ENCODE data around the gene ZNF672. TPM values are rescaled to one million over a fixed set of nuclear protein-coding genes. Genes with fewer than 3 reads are reported as not detected.

Gene ZNF672
- total and polyA plus RNA-seq, 2 of the 4 experiments (the other 2 are of a cell fraction), result 6.6 to 12.6 TPM

DNA sequence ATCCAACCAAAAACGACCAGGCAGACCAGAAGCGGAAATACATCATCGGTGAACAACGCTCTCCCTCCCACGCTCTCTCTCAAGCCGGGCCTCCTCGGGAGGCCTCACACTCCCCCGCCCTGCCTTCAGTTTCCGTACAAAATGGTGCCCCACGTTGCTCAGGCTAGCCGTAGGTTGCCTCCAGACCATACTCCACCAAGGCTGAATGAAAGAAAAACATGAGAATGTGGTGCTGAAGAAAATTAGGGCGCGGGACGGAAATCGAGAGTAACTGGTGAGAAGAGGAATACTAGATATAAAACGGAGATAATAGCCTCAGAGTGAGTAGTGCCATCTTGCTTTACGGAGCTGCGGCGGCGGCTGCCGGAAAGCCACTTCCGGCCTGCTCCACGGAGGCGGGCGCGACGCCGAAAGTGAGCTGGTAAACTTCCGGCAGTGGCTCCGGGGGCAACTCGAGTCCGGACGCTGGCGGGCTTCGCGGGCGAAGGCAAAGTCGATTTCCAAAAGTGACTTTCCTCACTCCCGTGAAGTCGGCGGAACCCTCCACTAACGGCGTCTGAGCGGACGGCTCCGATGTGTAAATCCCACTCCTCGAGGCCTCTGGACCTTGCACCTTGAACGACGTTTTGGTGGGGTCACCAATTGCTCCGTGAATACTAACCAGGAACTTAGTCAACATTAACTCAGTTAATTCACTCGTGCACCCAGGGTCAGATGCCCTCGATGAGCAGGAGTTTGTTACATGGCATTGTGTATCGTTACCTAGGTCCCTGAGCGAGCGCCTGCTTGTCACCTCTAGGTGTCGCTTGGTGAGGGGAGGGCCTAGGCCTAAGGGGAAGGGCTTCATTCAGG is 11.9 kb upstream of the ZNF672 start, which contains the start of gene SH3BP5L:
TSS of gene SH3BP5L (minus strand) at position 7 of the 852 bp plus-strand sequence. CDS start 980 bp downstream, outside the sequence.
- peak within 1 kb of the TSS; percentile 99 for H3K14ac ChIP-seq (replicated peaks; ENCODE audit: low read depth, low read length)
- peak within 1 kb of the TSS; percentile 94 for H2AK5ac ChIP-seq (ENCODE audit: low read depth, low read length)
- WGBS, 2 experiments (ENCODE audit: extremely low coverage in 2 of 2, insufficient read length in 1 of 2), result 0% methylated on average over 17 of the region's 56 CpGs; no CpG with 5 or more reads in 1 of the 2 experiments
- in situ Hi-C loops (cut with MboI; ENCODE audit: low sequenced_read_pairs), result no loop called here
- H3K4me1 ChIP-seq (ENCODE audit: control insufficient read depth, insufficient read depth, low read length), result peaks cover 18% of the 10 kb centered on the region
- intact Hi-C loops (cut with micrococcal nuclease), result loop anchor here (1.0 kb wide), 1 partner anchor 47 kb away; no protein-coding TSS in a partner anchor
- peaks cover 18% of the 10 kb centered on the region; the same call in 1 of the 2 replicates for H4K20me1 ChIP-seq (ENCODE audit: insufficient read depth, low read length)
- H3K9ac ChIP-seq (ENCODE audit: low read depth, low read length), result peak within 1 kb of the TSS; percentile 95
- H3K4me3 ChIP-seq (ENCODE audit: insufficient read depth, low read depth, low read length), result peak within 1 kb of the TSS; percentile 79
- peak within 1 kb of the TSS; percentile 94 for H3K4me2 ChIP-seq (ENCODE audit: low read depth, low read length)
- peak within 1 kb of the TSS; percentile 96 for H3K27ac ChIP-seq (ENCODE audit: insufficient read depth, low read length)
- peak; percentile 96 for DNase-seq
- H4K91ac ChIP-seq (ENCODE audit: insufficient read depth, low read depth, low read length), result peak within 1 kb of the TSS; percentile 99
- peak within 1 kb of the TSS; percentile 93 for H2BK5ac ChIP-seq (ENCODE audit: low read depth, low read length, poor library complexity, severe bottlenecking)
- H4K8ac ChIP-seq (ENCODE audit: low read depth in 2 of 2, low read length in 2 of 2), result peak within 1 kb of the TSS; percentile 66 to 97
- peak within 1 kb of the TSS; percentile 94 for H3K18ac ChIP-seq (ENCODE audit: low read depth, low read length)
- peak; percentile 79 for ATAC-seq (ENCODE audit: low read depth)
- peak within 1 kb of the TSS; percentile 100 for H2AK9ac ChIP-seq (replicated peaks; ENCODE audit: low read depth, low read length, poor library complexity)
- BruUV-seq (replicated peaks), result no TSS peak
- no peaks in the 10 kb centered on the region for H3K27me3 ChIP-seq (ENCODE audit: control insufficient read depth, insufficient read depth, low read length)
- H3K9me1 ChIP-seq (ENCODE audit: insufficient read depth, low read length), result peaks cover 18% of the 10 kb centered on the region
- H3K56ac ChIP-seq (ENCODE audit: extremely low read depth, insufficient read depth, low read length), result peak within 1 kb of the TSS; percentile 100
- H2AFZ ChIP-seq (replicated peaks; ENCODE audit: low read length, poor library complexity), result peak within 1 kb of the TSS; percentile 96
- H3K23ac ChIP-seq (ENCODE audit: low read depth, low read length), result peak within 1 kb of the TSS; percentile 99
- peak within 1 kb of the TSS; percentile 99 for H3K4ac ChIP-seq (ENCODE audit: low read depth, low read length)
- H4K5ac ChIP-seq (ENCODE audit: low read depth, low read length), result peak within 1 kb of the TSS; percentile 80
- no peaks in the 10 kb centered on the region for H3K9me3 ChIP-seq (ENCODE audit: control insufficient read depth, insufficient read depth, low read length)
- dilution Hi-C loops (cut with HindIII; ENCODE audit: low sequenced_read_pairs, unreplicated experiment), result no loop called here
- CTCF ChIA-PET, result interaction anchor here (1.0 to 1.1 kb wide), 2 partner anchors 11 to 16 kb away, joined by 4 to 6 read pairs; partner anchors contain the start of gene ZNF672
- POLR2A ChIA-PET (ENCODE audit: unreplicated experiment), result interaction anchor here (0.6 to 1.6 kb wide), 3 partner anchors 12 to 588 kb away, joined by 4 to 12 read pairs (median 5); partner anchors contain the start of gene ZNF672
- peak within 1 kb of the TSS; percentile 98 for H2BK20ac ChIP-seq (ENCODE audit: low read depth, low read length)
- H2BK15ac ChIP-seq (ENCODE audit: low read depth, low read length), result peak within 1 kb of the TSS; percentile 100
- H3K79me1 ChIP-seq (ENCODE audit: low read depth in 1 of 2, low read length in 2 of 2), result peaks cover 15 to 53% of the 10 kb centered on the region in 2 experiments; a peak in 3 of 4 replicates
- TF ChIP-seq RFX5 (IDR thresholded peaks at IDR 0.05; ENCODE audit: low read depth, low read length), result peak; percentile 20; the same call in 1 of the 2 replicates
- TF ChIP-seq RAD21 (IDR thresholded peaks at IDR 0.05; ENCODE audit: low read length), result peak; percentile 32
- TF ChIP-seq RCOR1 (IDR thresholded peaks at IDR 0.05; ENCODE audit: insufficient replicate concordance, low read length), result no peak
- TF ChIP-seq, protein P1, sequence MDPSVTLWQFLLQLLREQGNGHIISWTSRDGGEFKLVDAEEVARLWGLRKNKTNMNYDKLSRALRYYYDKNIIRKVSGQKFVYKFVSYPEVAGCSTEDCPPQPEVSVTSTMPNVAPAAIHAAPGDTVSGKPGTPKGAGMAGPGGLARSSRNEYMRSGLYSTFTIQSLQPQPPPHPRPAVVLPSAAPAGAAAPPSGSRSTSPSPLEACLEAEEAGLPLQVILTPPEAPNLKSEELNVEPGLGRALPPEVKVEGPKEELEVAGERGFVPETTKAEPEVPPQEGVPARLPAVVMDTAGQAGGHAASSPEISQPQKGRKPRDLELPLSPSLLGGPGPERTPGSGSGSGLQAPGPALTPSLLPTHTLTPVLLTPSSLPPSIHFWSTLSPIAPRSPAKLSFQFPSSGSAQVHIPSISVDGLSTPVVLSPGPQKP (IDR thresholded peaks at IDR 0.05; ENCODE audit: borderline replicate concordance, low read depth, low read length), result 0 out of 2 replicates have a peak, but pooled peaks have one; percentile 44
- no peak for TF ChIP-seq CHD1 (IDR thresholded peaks at IDR 0.05; ENCODE audit: low read depth, low read length)
- 0 out of 2 replicates have a peak, but pooled peaks have one; percentile 43 for TF ChIP-seq MXI1 (IDR thresholded peaks at IDR 0.05; ENCODE audit: borderline replicate concordance, low read depth, low read length)
- peak; percentile 95 for TF ChIP-seq MAZ (IDR thresholded peaks at IDR 0.05; ENCODE audit: borderline replicate concordance, low read depth, low read length)
- TF ChIP-seq POLR2A (IDR thresholded peaks at IDR 0.05; ENCODE audit: low read depth, low read length), result peak; percentile 77
- TF ChIP-seq, protein P2, sequence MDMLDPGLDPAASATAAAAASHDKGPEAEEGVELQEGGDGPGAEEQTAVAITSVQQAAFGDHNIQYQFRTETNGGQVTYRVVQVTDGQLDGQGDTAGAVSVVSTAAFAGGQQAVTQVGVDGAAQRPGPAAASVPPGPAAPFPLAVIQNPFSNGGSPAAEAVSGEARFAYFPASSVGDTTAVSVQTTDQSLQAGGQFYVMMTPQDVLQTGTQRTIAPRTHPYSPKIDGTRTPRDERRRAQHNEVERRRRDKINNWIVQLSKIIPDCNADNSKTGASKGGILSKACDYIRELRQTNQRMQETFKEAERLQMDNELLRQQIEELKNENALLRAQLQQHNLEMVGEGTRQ (IDR thresholded peaks at IDR 0.05; ENCODE audit: low read depth, low read length), result no peak
- TF ChIP-seq, protein P3, sequence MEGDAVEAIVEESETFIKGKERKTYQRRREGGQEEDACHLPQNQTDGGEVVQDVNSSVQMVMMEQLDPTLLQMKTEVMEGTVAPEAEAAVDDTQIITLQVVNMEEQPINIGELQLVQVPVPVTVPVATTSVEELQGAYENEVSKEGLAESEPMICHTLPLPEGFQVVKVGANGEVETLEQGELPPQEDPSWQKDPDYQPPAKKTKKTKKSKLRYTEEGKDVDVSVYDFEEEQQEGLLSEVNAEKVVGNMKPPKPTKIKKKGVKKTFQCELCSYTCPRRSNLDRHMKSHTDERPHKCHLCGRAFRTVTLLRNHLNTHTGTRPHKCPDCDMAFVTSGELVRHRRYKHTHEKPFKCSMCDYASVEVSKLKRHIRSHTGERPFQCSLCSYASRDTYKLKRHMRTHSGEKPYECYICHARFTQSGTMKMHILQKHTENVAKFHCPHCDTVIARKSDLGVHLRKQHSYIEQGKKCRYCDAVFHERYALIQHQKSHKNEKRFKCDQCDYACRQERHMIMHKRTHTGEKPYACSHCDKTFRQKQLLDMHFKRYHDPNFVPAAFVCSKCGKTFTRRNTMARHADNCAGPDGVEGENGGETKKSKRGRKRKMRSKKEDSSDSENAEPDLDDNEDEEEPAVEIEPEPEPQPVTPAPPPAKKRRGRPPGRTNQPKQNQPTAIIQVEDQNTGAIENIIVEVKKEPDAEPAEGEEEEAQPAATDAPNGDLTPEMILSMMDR (conservative IDR thresholded peaks at IDR 0.05; ENCODE audit: low read depth, low read length), result peak; percentile 57
- peak within 1 kb of the TSS; percentile 99 for H2BK120ac ChIP-seq (ENCODE audit: low read depth, low read length)
- peaks cover 7% of the 10 kb centered on the region for H3K36me3 ChIP-seq (ENCODE audit: control insufficient read depth, insufficient read depth, low read length)

All from IMR-90 (cell line).